IMR-90 (cell line): ENCODE measurements around the gene EXD1. TPM values are rescaled to one million over a fixed set of nuclear protein-coding genes. Genes with fewer than 3 reads are reported as not detected.

Experiments
- ATAC-seq: fragments of 200-7000 bp; cut with Tn5 transposase; 2 replicates; pipeline ENCODE4 v1.9.1; 2020; ENCODE audit warnings: low read depth, mild to moderate bottlenecking, moderate library complexity
- BruUV-seq: library from RNA; stranded (reverse); fragments of 400-500 nt; replicated peaks from 2 replicates; lab custom pipeline; 2021; lab: Mats Ljungman, UMichigan
- CTCF ChIA-PET: fragments of 300-600 bp; formaldehyde crosslinking; extraction: SDS; loops from one replicate; lab custom pipeline; 2021; ENCODE audit warnings: antibody characterized with exemption; lab: Yijun Ruan, JAX
- POLR2A ChIA-PET: fragments of 300-600 bp; sonication (Branson Sonifier 250); formaldehyde crosslinking; loops from one replicate; lab custom pipeline; 2022; ENCODE audit warnings: antibody characterized with exemption; ENCODE audit not compliant: unreplicated experiment; lab: Charles Lee
- DNase-seq: peaks from one replicate; pipeline ENCODE4 v3.0.0; 2013
- H2AFZ ChIP-seq: replicated peaks from 2 replicates; pipeline ENCODE3; 2013; ENCODE audit warnings: low read length, mild to moderate bottlenecking; ENCODE audit not compliant: poor library complexity
- H2AK5ac ChIP-seq: 2 replicates; pipeline ENCODE4 v1.6.1; 2013; ENCODE audit warnings: low read depth, low read length, inconsistent platforms
- H2AK9ac ChIP-seq: replicated peaks from 2 replicates; pipeline ENCODE3; 2013; ENCODE audit warnings: mild to moderate bottlenecking, low read depth, low read length, moderate library complexity; ENCODE audit not compliant: poor library complexity
- H2BK120ac ChIP-seq: 2 replicates; pipeline ENCODE4 v1.6.1; 2013; ENCODE audit warnings: low read depth, low read length, inconsistent platforms
- H2BK15ac ChIP-seq: 3 replicates; pipeline ENCODE4 v1.6.1; 2013; ENCODE audit warnings: low read depth, low read length, inconsistent platforms
- H2BK20ac ChIP-seq: 2 replicates; pipeline ENCODE4 v1.6.1; 2013; ENCODE audit warnings: low read depth, mild to moderate bottlenecking, inconsistent platforms, low read length, moderate library complexity
- H2BK5ac ChIP-seq: 2 replicates; pipeline ENCODE4 v1.6.1; 2013; ENCODE audit warnings: mild to moderate bottlenecking, low read depth, low read length, inconsistent platforms; ENCODE audit not compliant: poor library complexity, severe bottlenecking
- H3K14ac ChIP-seq: replicated peaks from 2 replicates; pipeline ENCODE4 v1.6.1; 2013; ENCODE audit warnings: low read depth, low read length, inconsistent platforms
- H3K18ac ChIP-seq: 2 replicates; pipeline ENCODE4 v1.6.1; 2013; ENCODE audit warnings: low read depth, low read length, control low read depth
- H3K23ac ChIP-seq: 2 replicates; pipeline ENCODE4 v1.6.1; 2013; ENCODE audit warnings: low read depth, low read length, inconsistent platforms
- H3K27ac ChIP-seq: 2 replicates; pipeline ENCODE4 v1.5.1; 2013; ENCODE audit warnings: mild to moderate bottlenecking, control low read depth, low read length; ENCODE audit not compliant: insufficient read depth
- H3K27me3 ChIP-seq: 2 replicates; pipeline ENCODE4 v1.6.1; 2013; ENCODE audit warnings: low read length; ENCODE audit not compliant: control insufficient read depth, insufficient read depth
- H3K36me3 ChIP-seq: 2 replicates; pipeline ENCODE4 v1.6.1; 2013; ENCODE audit warnings: low read length, mixed read lengths; ENCODE audit not compliant: control insufficient read depth, insufficient read depth
- H3K4ac ChIP-seq: 2 replicates; pipeline ENCODE4 v1.6.1; 2013; ENCODE audit warnings: low read depth, low read length, inconsistent platforms
- H3K4me1 ChIP-seq: 2 replicates; pipeline ENCODE4 v1.6.1; 2013; ENCODE audit warnings: low read length, mixed read lengths; ENCODE audit not compliant: control insufficient read depth, insufficient read depth
- H3K4me2 ChIP-seq: 2 replicates; pipeline ENCODE4 v1.6.1; 2013; ENCODE audit warnings: low read depth, mild to moderate bottlenecking, control low read depth, low read length, moderate library complexity
- H3K4me3 ChIP-seq: 2 replicates; pipeline ENCODE4 v1.5.1; 2013; ENCODE audit warnings: low read depth, mild to moderate bottlenecking, control low read depth, low read length, moderate library complexity; ENCODE audit not compliant: insufficient read depth
- H3K56ac ChIP-seq: 2 replicates; pipeline ENCODE4 v1.6.1; 2013; ENCODE audit warnings: low read length, inconsistent platforms; ENCODE audit not compliant: insufficient read depth; ENCODE audit errors: extremely low read depth
- H3K79me1 ChIP-seq, 2 experiments: 2 replicates each; pipeline ENCODE4 v1.6.1; 2013; ENCODE audit warnings: low read length in 2 of 2, inconsistent platforms in 1 of 2, low read depth in 1 of 2
- H3K9ac ChIP-seq: 2 replicates; pipeline ENCODE4 v1.6.1; 2013; ENCODE audit warnings: low read depth, low read length, control low read depth
- H3K9me1 ChIP-seq: 2 replicates; pipeline ENCODE4 v1.6.1; 2013; ENCODE audit warnings: low read length, inconsistent platforms; ENCODE audit not compliant: insufficient read depth
- H3K9me3 ChIP-seq: 2 replicates; pipeline ENCODE4 v1.6.1; 2013; ENCODE audit warnings: low read length; ENCODE audit not compliant: control insufficient read depth, insufficient read depth
- H4K20me1 ChIP-seq: 2 replicates; pipeline ENCODE4 v1.6.1; 2013; ENCODE audit warnings: low read length, inconsistent platforms; ENCODE audit not compliant: insufficient read depth
- H4K5ac ChIP-seq: 2 replicates; pipeline ENCODE4 v1.6.1; 2013; ENCODE audit warnings: mild to moderate bottlenecking, low read depth, low read length, control low read depth
- H4K8ac ChIP-seq, 2 experiments: 2 replicates each; pipeline ENCODE4 v1.6.1; 2013; ENCODE audit warnings: low read depth in 2 of 2, low read length in 2 of 2, control low read depth in 1 of 2, inconsistent platforms in 1 of 2
- H4K91ac ChIP-seq: 2 replicates; pipeline ENCODE4 v1.6.1; 2013; ENCODE audit warnings: low read depth, low read length, inconsistent platforms; ENCODE audit not compliant: insufficient read depth
- CEBPB ChIP-seq: IDR thresholded peaks from 2 replicates; pipeline ENCODE4 v1.6.1; 2012; ENCODE audit warnings: low read depth, low read length, improper control_type of control experiment
- FOS ChIP-seq: fragments of 150-350 bp; IDR thresholded peaks from 2 replicates; pipeline ENCODE4 v1.6.1; 2016; ENCODE audit warnings: low read depth, low read length
- MXI1 ChIP-seq: IDR thresholded peaks from 2 replicates; pipeline ENCODE4 v1.6.1; 2012; ENCODE audit warnings: low read depth, mild to moderate bottlenecking, low read length, moderate library complexity, borderline replicate concordance
- RFX5 ChIP-seq: IDR thresholded peaks from 2 replicates; pipeline ENCODE4 v1.8.0; 2012; ENCODE audit warnings: low read depth, mild to moderate bottlenecking, low read length, moderate library complexity
- WGBS, 2 experiments: methylation state at CpG; one replicate each; pipeline versions ENCODE4 v1.1.5 to v1.1.7; 2013; ENCODE audit warnings: missing lambda C conversion rate in 2 of 2; ENCODE audit not compliant: insufficient read length in 1 of 2; ENCODE audit errors: extremely low coverage in 2 of 2; 5-methylcytosine and 5-hydroxymethylcytosine counted together
- dilution Hi-C: fragments of 300-500 bp; cut with HindIII; formaldehyde crosslinking; loops from one replicate; pipeline ENCODE4 v1.14.3; 2018; ENCODE audit warnings: low sequenced_read_pairs; ENCODE audit not compliant: unreplicated experiment
- in situ Hi-C: fragments of 300-500 bp; cut with MboI; formaldehyde crosslinking; loops from 3 replicates; pipeline ENCODE4 v1.14.3; 2019; ENCODE audit warnings: low sequenced_read_pairs, inconsistent platforms, mixed read lengths
- intact Hi-C: fragments of 100-400 bp; cut with micrococcal nuclease; formaldehyde crosslinking; loops from 2 replicates; pipeline ENCODE4 v1.10.0; 2022
- polyA plus RNA-seq, 3 experiments: library from polyadenylated mRNA; depleted of rRNA; stranded (reverse); fragments of >200 nt; gene quantifications; 2 replicates each; pipeline ENCODE4 v1.2.3, GENCODE V29; 2012; ENCODE audit warnings: low replicate concordance in 1 of 3
- total RNA-seq: library from RNA; depleted of rRNA; stranded (reverse); fragments of >200 nt; gene quantifications from 2 replicates; pipeline ENCODE4 v1.2.3, GENCODE V29; 2012

Gene EXD1
- total and polyA plus RNA-seq, 2 of the 4 experiments (the other 2 are of a cell fraction) = not detected

DNA sequence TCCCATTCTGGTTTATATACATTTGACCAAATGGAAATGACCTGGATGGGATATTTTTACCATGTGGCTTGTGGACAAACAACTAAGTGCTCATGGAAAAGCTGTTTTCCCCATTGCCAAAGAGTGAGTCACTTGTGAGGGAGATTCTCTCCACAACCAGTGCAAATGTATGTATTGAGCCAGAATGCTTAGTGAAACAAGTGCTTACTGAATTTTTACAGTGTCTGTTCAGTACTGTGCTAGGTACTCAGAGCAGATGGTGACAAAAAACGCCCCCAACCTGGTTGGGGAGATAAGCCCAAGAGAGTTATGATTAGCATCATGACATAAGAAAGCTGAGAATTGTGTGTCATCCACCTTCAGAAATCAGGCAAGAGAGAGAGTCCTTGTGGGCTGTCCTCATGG lies 2.8 kb upstream of the EXD1 start:
- intact Hi-C loops = loop anchor here (5.0 to 10.0 kb wide), 2 partner anchors 99 to 181 kb away; partner anchors contain the start of genes NUSAP1, OIP5 and RTF1
- BruUV-seq = no TSS peak
- H4K5ac ChIP-seq = no peak overlapping the region
- in situ Hi-C loops = no loop called here
- ATAC-seq (peak; percentile 4), DNase-seq (peak; percentile 86)
- peaks cover 10% of the 10 kb centered on the region for H3K4me1 ChIP-seq
- no peak overlapping the region for H4K91ac ChIP-seq
- no peak overlapping the region for H3K9ac ChIP-seq
- 67% methylated on average over 1 of the region's 1 CpG; no CpG with 5 or more reads in 1 of the 2 experiments for WGBS, 2 experiments
- no peak overlapping the region for H3K18ac ChIP-seq
- peaks cover 13% of the 10 kb centered on the region for H3K9me1 ChIP-seq
- no peak overlapping the region for H2AFZ ChIP-seq
- H2BK15ac ChIP-seq = no peak overlapping the region
- H2AK9ac ChIP-seq = no peak overlapping the region
- no peak overlapping the region for H4K8ac ChIP-seq
- H2BK20ac ChIP-seq = no peak overlapping the region
- TF ChIP-seq RFX5 = no peak
- peak; percentile 55; the same call in 1 of the 2 replicates for TF ChIP-seq FOS
- peak; percentile 77; the same call in 1 of the 2 replicates for TF ChIP-seq MXI1
- peak; percentile 49; the same call in 1 of the 2 replicates for TF ChIP-seq CEBPB
- CTCF ChIA-PET = interaction anchor here (0.6 kb wide), 1 partner anchor 13 kb away, joined by 4 read pairs; no protein-coding TSS in a partner anchor
- H3K9me3 ChIP-seq = no peaks in the 10 kb centered on the region
- H3K56ac ChIP-seq = no peak overlapping the region
- H3K27ac ChIP-seq = no peak overlapping the region
- no peak overlapping the region for H3K14ac ChIP-seq
- H3K36me3 ChIP-seq = no peaks in the 10 kb centered on the region
- POLR2A ChIA-PET = interaction anchor here (0.6 kb wide), 1 partner anchor 66 kb away, joined by 3 read pairs; no protein-coding TSS in a partner anchor
- H3K4me2 ChIP-seq = peak overlapping the region; percentile 65; the same call in 1 of the 2 replicates
- H3K79me1 ChIP-seq = peaks cover 29 to 63% of the 10 kb centered on the region in 2 experiments
- dilution Hi-C loops = no loop called here
- H4K20me1 ChIP-seq = peaks cover 24% of the 10 kb centered on the region; the same call in 1 of the 2 replicates
- H3K23ac ChIP-seq = no peak overlapping the region
- H2BK120ac ChIP-seq = no peak overlapping the region
- H2AK5ac ChIP-seq = no peak overlapping the region; the same call in 1 of the 2 replicates
- H3K4ac ChIP-seq = peak overlapping the region; percentile 14; the same call in 1 of the 2 replicates
- H2BK5ac ChIP-seq = no peak overlapping the region
- no peaks in the 10 kb centered on the region for H3K27me3 ChIP-seq
- no peak overlapping the region for H3K4me3 ChIP-seq
